ENCODE data around the gene A3GALT2. TPM values are rescaled to one million over a fixed set of nuclear protein-coding genes. Genes with fewer than 3 reads are reported as not detected.
A peak's percentile ranks its signal among the peaks of the same experiment; 100 is the strongest.

Gene A3GALT2
- total RNA-seq, 2 donors from 2014 or later, result not detected

GRCh38 chr1:33357099-33357498 lies 36.2 kb upstream of the A3GALT2 start:
- Mint-ChIP-seq H3K9me3 (no peaks in the 10 kb centered on the region), H3K36me3 (no peaks in the 10 kb centered on the region), H3K27ac (no peak overlapping the region)
- DNase-seq (ENCODE audit: low spot score in 2 of 2) (no peak), ATAC-seq (no peak)

- DNase-seq (ENCODE audit: low spot score in 2 of 2) (no peak), ATAC-seq (no peak)
- Mint-ChIP-seq H3K9me3 (no peaks in the 10 kb centered on the region), H3K36me3 (peaks cover 10 to 16% of the 10 kb centered on the region in 2 donors), H3K27ac (peak overlapping the region in 1 of 2 donors; percentile 43)
These were observed 33.9 kb upstream of the A3GALT2 start for GRCh38 chr1:33354707-33355316.

DNA sequence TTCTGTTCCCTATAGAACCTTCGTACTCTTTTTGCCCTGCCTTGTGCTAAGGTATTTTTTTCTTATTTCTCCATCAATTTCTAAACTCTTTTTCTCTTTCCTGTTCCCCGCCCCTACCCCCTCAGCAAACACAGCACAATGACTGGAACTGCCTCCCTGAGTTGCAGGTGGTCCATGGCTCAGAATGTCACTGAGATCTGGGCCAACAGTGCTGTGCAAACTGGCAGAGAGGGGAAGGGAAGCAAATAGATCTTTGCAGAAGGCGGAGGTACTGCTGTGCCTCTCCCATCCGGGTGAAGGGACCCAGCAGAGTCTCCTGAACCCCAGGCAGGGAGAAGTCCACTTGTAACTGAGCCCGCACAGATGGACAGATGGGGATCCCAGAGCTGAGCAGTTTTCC lies 32.6 kb upstream of the A3GALT2 start:
- DNase-seq (ENCODE audit: low spot score in 2 of 2) (no peak), ATAC-seq (no peak)
- H3K36me3 Mint-ChIP-seq, result peaks cover 15 to 16% of the 10 kb centered on the region in 2 donors
- H3K27ac Mint-ChIP-seq, result no peak overlapping the region
- H3K9me3 Mint-ChIP-seq, result no peaks in the 10 kb centered on the region

GRCh38 chr1:33351281-33351660 lies 30.4 kb upstream of the A3GALT2 start:
- H3K9me3 Mint-ChIP-seq, result no peaks in the 10 kb centered on the region
- peak overlapping the region in 1 of 2 donors; percentile 25 for H3K27ac Mint-ChIP-seq
- DNase-seq (ENCODE audit: low spot score in 2 of 2) (no peak), ATAC-seq (no peak)
- peaks cover 28 to 31% of the 10 kb centered on the region in 2 donors for H3K36me3 Mint-ChIP-seq

- peaks cover 28 to 31% of the 10 kb centered on the region in 2 donors for H3K36me3 Mint-ChIP-seq
- H3K9me3 Mint-ChIP-seq, result no peaks in the 10 kb centered on the region
- no peak for DNase-seq (ENCODE audit: low spot score in 2 of 2)
- no peak for ATAC-seq
- peak overlapping the region; percentile 73 to 92 for H3K27ac Mint-ChIP-seq
These were observed 29.8 kb upstream of the A3GALT2 start for GRCh38 chr1:33350611-33351280.

- H3K9me3 Mint-ChIP-seq, result no peaks in the 10 kb centered on the region
- H3K27ac Mint-ChIP-seq, result peak overlapping the region; percentile 73 to 92
- peak; percentile 83 to 89 for ATAC-seq
- peak; percentile 77 to 81 for DNase-seq (ENCODE audit: low spot score in 2 of 2)
- H3K36me3 Mint-ChIP-seq, result peaks cover 28 to 35% of the 10 kb centered on the region in 2 donors
These were observed 29.1 kb upstream of the A3GALT2 start for GRCh38 chr1:33349778-33350610.

GRCh38 chr1:33349081-33349759 lies 28.3 kb upstream of the A3GALT2 start:
- ATAC-seq, result peak; percentile 41 to 51
- no peaks in the 10 kb centered on the region for H3K9me3 Mint-ChIP-seq
- H3K27ac Mint-ChIP-seq, result peak overlapping the region; percentile 44 to 86
- DNase-seq (ENCODE audit: low spot score in 2 of 2), result peak; percentile 50 to 59
- H3K36me3 Mint-ChIP-seq, result peaks cover 28 to 36% of the 10 kb centered on the region in 2 donors

DNA sequence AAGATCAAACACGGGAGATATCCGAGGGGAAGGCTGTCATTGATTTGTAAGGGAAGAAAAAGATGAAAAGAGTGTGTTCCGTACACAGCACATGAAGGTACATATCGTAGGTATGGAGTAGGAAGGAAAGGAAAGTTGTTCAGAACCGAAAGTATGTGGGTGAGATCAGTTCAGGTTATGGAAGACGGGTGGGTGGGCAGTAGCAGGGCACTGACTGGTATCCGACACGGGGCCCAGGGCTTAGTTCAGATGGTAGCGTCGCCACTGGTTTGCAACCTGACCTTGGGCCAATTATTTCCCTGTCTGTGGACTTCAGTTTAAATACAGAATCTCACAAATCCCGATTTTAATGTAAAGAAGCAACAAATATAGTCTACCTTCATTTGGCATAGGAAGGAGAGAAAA lies 27.8 kb upstream of the A3GALT2 start:
- Mint-ChIP-seq H3K36me3 (peaks cover 28 to 36% of the 10 kb centered on the region in 2 donors), H3K27ac (peak overlapping the region; percentile 44 to 86), H3K9me3 (no peaks in the 10 kb centered on the region)
- DNase-seq (ENCODE audit: low spot score in 2 of 2) (no peak), ATAC-seq (peak; percentile 21 to 34)

DNA sequence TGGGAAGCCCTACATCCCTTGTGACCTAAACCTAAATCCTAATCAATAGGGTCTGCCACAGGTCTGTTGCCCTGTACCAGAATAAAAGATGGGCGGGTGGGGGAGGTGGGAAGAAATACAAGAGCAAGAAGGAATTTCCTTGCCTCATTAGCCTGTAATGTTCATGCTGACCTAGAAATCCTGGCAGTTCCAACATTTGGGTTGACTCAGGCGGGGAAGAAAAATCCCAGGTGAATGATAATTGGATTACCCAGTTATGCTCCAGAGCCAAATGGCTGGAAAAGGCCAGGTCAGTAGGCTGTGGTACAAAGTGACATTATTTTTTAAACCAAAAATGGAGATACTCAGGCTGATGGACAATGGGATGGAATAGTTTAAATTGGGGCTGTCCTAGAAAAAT lies 27.3 kb upstream of the A3GALT2 start:
- DNase-seq (ENCODE audit: low spot score in 2 of 2) (no peak), ATAC-seq (no peak)
- Mint-ChIP-seq H3K27ac (peak overlapping the region; percentile 44 to 86), H3K9me3 (no peaks in the 10 kb centered on the region), H3K36me3 (peaks cover 28 to 36% of the 10 kb centered on the region in 2 donors)

- DNase-seq (ENCODE audit: low spot score in 2 of 2) (no peak), ATAC-seq (no peak)
- H3K36me3 Mint-ChIP-seq, result peaks cover 28 to 39% of the 10 kb centered on the region in 2 donors
- peak overlapping the region in 1 of 2 donors; percentile 65 for H3K27ac Mint-ChIP-seq
- H3K9me3 Mint-ChIP-seq, result no peaks in the 10 kb centered on the region
These were observed 26.7 kb upstream of the A3GALT2 start for GRCh38 chr1:33347650-33347992.

DNA sequence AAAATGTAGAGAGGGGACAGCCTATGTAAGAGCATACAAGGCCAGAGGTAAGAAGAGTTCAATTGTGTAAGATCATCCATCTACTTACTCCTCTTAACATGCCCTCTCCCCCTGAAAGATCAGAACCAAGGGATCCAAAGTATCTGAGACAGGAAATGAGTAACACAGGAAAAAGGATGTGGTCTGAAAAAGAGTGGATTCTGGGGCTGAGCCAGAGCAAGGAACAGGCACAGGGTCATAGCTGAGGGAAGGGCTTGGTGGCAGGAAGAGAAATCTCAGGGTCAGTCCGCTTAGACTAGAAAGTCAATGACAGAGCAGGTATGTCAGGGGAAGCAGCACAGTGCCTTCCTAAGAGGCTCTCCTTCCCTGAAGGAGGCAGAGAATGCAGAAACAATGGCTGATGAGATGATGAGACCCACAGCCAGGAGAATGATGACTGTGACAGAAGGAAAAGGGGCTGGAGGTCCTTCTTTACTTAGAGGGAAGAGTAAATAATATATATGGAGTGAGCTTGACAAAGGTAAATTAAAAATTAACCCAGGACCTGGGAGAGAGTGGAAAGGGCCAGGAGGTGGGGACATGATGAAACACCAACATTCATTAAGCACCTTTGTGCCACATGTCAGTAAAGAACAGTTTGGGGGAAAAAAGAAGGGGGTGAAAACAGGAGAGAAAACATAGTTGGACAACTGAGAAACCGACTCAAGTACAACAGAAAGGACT lies 26.2 kb upstream of the A3GALT2 start:
- peak overlapping the region; percentile 65 to 69 for H3K27ac Mint-ChIP-seq
- no peak for ATAC-seq
- DNase-seq (ENCODE audit: low spot score in 2 of 2), result no peak

DNA sequence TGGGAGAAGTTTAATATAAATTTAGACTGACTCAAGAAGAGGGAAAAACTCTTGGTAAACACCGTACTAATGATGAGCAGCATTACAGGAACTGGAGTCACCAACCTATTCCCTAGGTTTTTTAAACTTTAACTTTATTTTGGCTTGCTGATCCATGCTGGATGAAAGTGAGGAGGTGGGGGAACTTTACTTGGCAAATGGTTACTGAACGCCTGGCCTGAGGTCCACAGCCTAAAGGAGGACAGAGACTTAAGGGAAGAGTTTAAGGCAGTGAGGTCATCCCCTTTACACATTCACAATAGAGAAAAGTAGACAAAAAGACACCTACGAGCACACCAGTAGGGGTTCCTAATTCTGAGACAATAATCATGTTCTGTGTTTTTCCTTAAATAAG lies 25.6 kb upstream of the A3GALT2 start:
- ATAC-seq, result no peak
- Mint-ChIP-seq H3K9me3 (no peaks in the 10 kb centered on the region), H3K27ac (peak overlapping the region; percentile 65 to 69)

More for the DNA sequence above, 26.2 kb upstream of the A3GALT2 start:
- Mint-ChIP-seq H3K36me3 (peaks cover 28 to 42% of the 10 kb centered on the region in 2 donors), H3K9me3 (no peaks in the 10 kb centered on the region)

GRCh38 chr1:33344896-33345560 lies 24.1 kb upstream of the A3GALT2 start:
- no peaks in the 10 kb centered on the region for H3K9me3 Mint-ChIP-seq
- ATAC-seq, result no peak
- no peak for DNase-seq (ENCODE audit: low spot score in 2 of 2)
- peaks cover 18 to 26% of the 10 kb centered on the region in 2 donors for H3K36me3 Mint-ChIP-seq
- H3K27ac Mint-ChIP-seq, result no peak overlapping the region

More for the DNA sequence above, 25.6 kb upstream of the A3GALT2 start:
- peaks cover 28 to 41% of the 10 kb centered on the region in 2 donors for H3K36me3 Mint-ChIP-seq
- no peak for DNase-seq (ENCODE audit: low spot score in 2 of 2)

GRCh38 chr1:33343539-33343938 lies 22.6 kb upstream of the A3GALT2 start:
- ATAC-seq, result no peak
- no peaks in the 10 kb centered on the region for H3K9me3 Mint-ChIP-seq
- DNase-seq (ENCODE audit: low spot score in 2 of 2), result no peak

DNA sequence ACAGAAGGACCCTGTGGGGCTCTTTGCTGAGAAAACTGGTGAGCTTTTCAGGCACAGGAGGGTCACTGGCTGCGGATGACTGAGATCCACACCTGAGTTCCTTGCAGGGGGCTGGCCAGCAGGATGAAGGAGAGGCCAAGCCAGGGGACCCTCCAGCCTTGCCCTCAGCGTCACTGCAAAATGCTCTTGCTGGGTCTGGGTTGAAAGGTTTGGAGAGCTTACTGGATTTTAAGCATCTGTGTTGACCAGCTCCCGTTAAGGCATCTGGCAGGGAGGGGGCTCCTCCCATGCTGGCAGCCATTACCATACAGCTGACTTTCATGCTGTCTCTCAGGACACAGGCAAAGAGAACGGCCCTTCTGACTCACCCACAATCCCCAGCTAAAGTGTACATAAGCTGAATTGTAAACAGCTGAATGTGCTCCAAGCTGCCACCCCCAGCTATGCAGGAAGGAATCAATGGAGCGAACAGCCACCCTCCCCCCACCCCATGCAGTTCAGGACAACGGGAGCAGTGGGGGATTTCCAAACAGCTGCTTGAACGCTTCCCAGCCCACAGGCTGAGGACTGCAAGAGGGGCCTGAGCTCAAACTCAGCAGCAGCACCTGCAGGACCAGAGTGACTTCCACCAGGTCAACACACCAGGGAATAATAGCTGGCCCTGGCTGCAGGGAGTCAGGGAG lies 21.3 kb upstream of the A3GALT2 start:
- Mint-ChIP-seq H3K27ac (peak overlapping the region in 1 of 2 donors; percentile 50), H3K9me3 (no peaks in the 10 kb centered on the region), H3K36me3 (peaks cover 5 to 20% of the 10 kb centered on the region in 2 donors)
- DNase-seq (ENCODE audit: low spot score in 2 of 2) (no peak), ATAC-seq (no peak)

More at GRCh38 chr1:33343539-33343938, 22.6 kb upstream of the A3GALT2 start:
- Mint-ChIP-seq H3K36me3 (peaks cover 13 to 26% of the 10 kb centered on the region in 2 donors), H3K27ac (no peak overlapping the region)

Measured in activated naive CD4-positive, alpha-beta T cell treated with anti-CD3 and anti-CD28 coated beads, Interleukin-2, amount 50 U/mL, for 72 hours (primary cell).